ENCODE results near the gene OTOGL.
"Not testable (repeated sequence)": the region's sequence is repeated elsewhere in the genome, so short reads cannot be mapped to it uniquely, and the experiment has no call there.

OTOGL gene

GRCh38 chr12:80291108-80291754 is 191.9 kb downstream of the OTOGL start:
- no peak for DNase-seq

- DNase-seq = no peak
Observed at GRCh38 chr12:80293347-80293746, 194.0 kb downstream of the OTOGL start.

- DNase-seq = no peak
Observed at GRCh38 chr12:80293759-80294158, 194.4 kb downstream of the OTOGL start.

- no peak for DNase-seq
Observed at GRCh38 chr12:80299219-80299618, 199.9 kb downstream of the OTOGL start.

- DNase-seq = no peak
Observed at GRCh38 chr12:80299976-80300375, 200.6 kb downstream of the OTOGL start.

- DNase-seq = not testable (repeated sequence)
Observed at GRCh38 chr12:80307436-80307835, 208.1 kb downstream of the OTOGL start.

- DNase-seq = no peak
Observed at GRCh38 chr12:80313209-80313608, 213.9 kb downstream of the OTOGL start.

GRCh38 chr12:80314741-80315140 is 215.4 kb downstream of the OTOGL start:
- DNase-seq = no peak

GRCh38 chr12:80316222-80316621 is 216.9 kb downstream of the OTOGL start:
- DNase-seq = no peak

- DNase-seq = no peak
Observed at GRCh38 chr12:80317307-80317706, 218.0 kb downstream of the OTOGL start.

GRCh38 chr12:80317899-80318298 is 218.6 kb downstream of the OTOGL start:
- DNase-seq = no peak

GRCh38 chr12:80320121-80320678 is 220.9 kb downstream of the OTOGL start:
- no peak for DNase-seq

GRCh38 chr12:80321653-80322052 is 222.3 kb downstream of the OTOGL start:
- DNase-seq = no peak

- no peak for DNase-seq
Observed at GRCh38 chr12:80325167-80325959, 226.0 kb downstream of the OTOGL start.

- DNase-seq = no peak
Observed at GRCh38 chr12:80332827-80333226, 233.5 kb downstream of the OTOGL start.

GRCh38 chr12:80352474-80352873 is 253.1 kb downstream of the OTOGL start:
- DNase-seq = no peak

GRCh38 chr12:80353254-80353653 is 253.9 kb downstream of the OTOGL start:
- no peak for DNase-seq

- DNase-seq = no peak
Observed at GRCh38 chr12:80356097-80356496, 256.8 kb downstream of the OTOGL start.

- DNase-seq = no peak
Observed at GRCh38 chr12:80359703-80360102, 260.4 kb downstream of the OTOGL start.

- DNase-seq = no peak
Observed at GRCh38 chr12:80364056-80364455, 264.7 kb downstream of the OTOGL start.

GRCh38 chr12:80373666-80374065 is 274.3 kb downstream of the OTOGL start:
- DNase-seq = no peak

- DNase-seq = no peak
Observed at GRCh38 chr12:80374615-80375014, 275.3 kb downstream of the OTOGL start.

- no peak for DNase-seq
Observed at GRCh38 chr12:80377140-80377794, 277.9 kb downstream of the OTOGL start.

GRCh38 chr12:80381121-80381520 is 281.8 kb downstream of the OTOGL start:
- DNase-seq = no peak

Measured in kidney glomerular epithelial cell (primary cell).